OCI-LY7 (cell line): Measurements from ENCODE around the gene GRB7.

ENCODE experiments used
- CTCF ChIP-seq: fragments of 200-600 bp; sonication (generic); conservative IDR thresholded peaks from 2 replicates; pipeline ENCODE4 v1.5.1; 2014; ENCODE audit warnings: mild to moderate bottlenecking, antibody characterized with exemption, low read length, moderate library complexity, mixed read lengths
- EZH2phosphoT487 ChIP-seq: fragments of 200-600 bp; sonication (generic); IDR thresholded peaks from 2 replicates; pipeline ENCODE4 v1.6.1; 2018; ENCODE audit warnings: low read depth, borderline replicate concordance, mild to moderate bottlenecking, mixed run types, antibody characterized with exemption, low read length, moderate library complexity, mixed read lengths

GRCh38 chr17:39751016-39751543 lies 13.3 kb downstream of the GRB7 start:
- TF ChIP-seq CTCF: no peak
- no peak for TF ChIP-seq EZH2phosphoT487
